HL-60 (cell line): ENCODE data around the gene CLEC18A.
"Not testable (repeated sequence)": the region's sequence is repeated elsewhere in the genome, so short reads cannot be mapped to it uniquely, and the experiment has no call there.

Experiments
- CTCF ChIP-seq: IDR thresholded peaks from one replicate; pipeline ENCODE4 v1.5.1; 2011; ENCODE audit warnings: low read length, control low read depth, inconsistent platforms; ENCODE audit not compliant: insufficient read depth
- GABPA ChIP-seq: IDR thresholded peaks from 2 replicates; pipeline ENCODE4 v1.6.1; 2012; ENCODE audit warnings: low read depth
- POLR2AphosphoS5 ChIP-seq: IDR thresholded peaks from 2 replicates; pipeline ENCODE4 v1.6.1; 2012; ENCODE audit warnings: low read depth
- SPI1 ChIP-seq: IDR thresholded peaks from 2 replicates; pipeline ENCODE4 v1.6.1; 2012; ENCODE audit warnings: low read depth, mild to moderate bottlenecking, borderline replicate concordance
- TF ChIP-seq, protein P1 (sequence below): IDR thresholded peaks from 2 replicates; pipeline ENCODE4 v1.6.1; 2012; ENCODE audit warnings: low read depth; ENCODE audit not compliant: insufficient replicate concordance

- not testable (repeated sequence) for TF ChIP-seq CTCF, GABPA, SPI1, POLR2AphosphoS5
- TF ChIP-seq, protein P1, sequence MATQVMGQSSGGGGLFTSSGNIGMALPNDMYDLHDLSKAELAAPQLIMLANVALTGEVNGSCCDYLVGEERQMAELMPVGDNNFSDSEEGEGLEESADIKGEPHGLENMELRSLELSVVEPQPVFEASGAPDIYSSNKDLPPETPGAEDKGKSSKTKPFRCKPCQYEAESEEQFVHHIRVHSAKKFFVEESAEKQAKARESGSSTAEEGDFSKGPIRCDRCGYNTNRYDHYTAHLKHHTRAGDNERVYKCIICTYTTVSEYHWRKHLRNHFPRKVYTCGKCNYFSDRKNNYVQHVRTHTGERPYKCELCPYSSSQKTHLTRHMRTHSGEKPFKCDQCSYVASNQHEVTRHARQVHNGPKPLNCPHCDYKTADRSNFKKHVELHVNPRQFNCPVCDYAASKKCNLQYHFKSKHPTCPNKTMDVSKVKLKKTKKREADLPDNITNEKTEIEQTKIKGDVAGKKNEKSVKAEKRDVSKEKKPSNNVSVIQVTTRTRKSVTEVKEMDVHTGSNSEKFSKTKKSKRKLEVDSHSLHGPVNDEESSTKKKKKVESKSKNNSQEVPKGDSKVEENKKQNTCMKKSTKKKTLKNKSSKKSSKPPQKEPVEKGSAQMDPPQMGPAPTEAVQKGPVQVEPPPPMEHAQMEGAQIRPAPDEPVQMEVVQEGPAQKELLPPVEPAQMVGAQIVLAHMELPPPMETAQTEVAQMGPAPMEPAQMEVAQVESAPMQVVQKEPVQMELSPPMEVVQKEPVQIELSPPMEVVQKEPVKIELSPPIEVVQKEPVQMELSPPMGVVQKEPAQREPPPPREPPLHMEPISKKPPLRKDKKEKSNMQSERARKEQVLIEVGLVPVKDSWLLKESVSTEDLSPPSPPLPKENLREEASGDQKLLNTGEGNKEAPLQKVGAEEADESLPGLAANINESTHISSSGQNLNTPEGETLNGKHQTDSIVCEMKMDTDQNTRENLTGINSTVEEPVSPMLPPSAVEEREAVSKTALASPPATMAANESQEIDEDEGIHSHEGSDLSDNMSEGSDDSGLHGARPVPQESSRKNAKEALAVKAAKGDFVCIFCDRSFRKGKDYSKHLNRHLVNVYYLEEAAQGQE: not testable (repeated sequence)
These were observed 34.1 kb downstream of the CLEC18A start for GRCh38 chr16:69985196-69985595.
